Sigmoid colon (tissue), 4 donors: ENCODE results near the gene PYGB.

Source experiments
- CTCF ChIP-seq, 4 experiments: fragments of 450-650 bp in 3 of 4; fragments of 200-600 bp in 1 of 4; IDR thresholded peaks; one replicate each; pipeline ENCODE4 v1.5.1; 2016 to 2019; ENCODE audit warnings: antibody characterized with exemption in 4 of 4, mild to moderate bottlenecking in 3 of 4, moderate library complexity in 2 of 4
- POLR2AphosphoS5 ChIP-seq, 4 donors: sonication (generic); formaldehyde crosslinking; IDR thresholded peaks; one replicate each; pipeline ENCODE4 v1.6.1; 2017; ENCODE audit warnings: antibody characterized with exemption in 4 of 4

GRCh38 chr20:25220021-25220730 lies 27.7 kb upstream of the PYGB start:
- TF ChIP-seq CTCF (IDR thresholded peaks at IDR 0.05): peak in 1 of 4 experiments; percentile 26
- TF ChIP-seq POLR2AphosphoS5 (IDR thresholded peaks at IDR 0.05): no peak
